Smooth muscle cell of trachea (primary cell): ENCODE data around the gene PKIG. TPM values are rescaled to one million over a fixed set of nuclear protein-coding genes. Genes with fewer than 3 reads are reported as not detected.

Experiments
- total RNA-seq: library from RNA; depleted of rRNA; stranded (reverse); fragments of >200 nt; gene quantifications from 2 replicates; pipeline ENCODE4 v1.2.1, GENCODE V29; 2014

The PKIG gene
- 129 and 140 TPM in 2 replicates for total RNA-seq

GRCh38 chr20:44582311-44583025 is at the start of gene PKIG:
Gene PKIG, plus strand, starts transcription at chr20:44582579. Its CDS starts 31,978 bp downstream, at chr20:44614557.

DNA sequence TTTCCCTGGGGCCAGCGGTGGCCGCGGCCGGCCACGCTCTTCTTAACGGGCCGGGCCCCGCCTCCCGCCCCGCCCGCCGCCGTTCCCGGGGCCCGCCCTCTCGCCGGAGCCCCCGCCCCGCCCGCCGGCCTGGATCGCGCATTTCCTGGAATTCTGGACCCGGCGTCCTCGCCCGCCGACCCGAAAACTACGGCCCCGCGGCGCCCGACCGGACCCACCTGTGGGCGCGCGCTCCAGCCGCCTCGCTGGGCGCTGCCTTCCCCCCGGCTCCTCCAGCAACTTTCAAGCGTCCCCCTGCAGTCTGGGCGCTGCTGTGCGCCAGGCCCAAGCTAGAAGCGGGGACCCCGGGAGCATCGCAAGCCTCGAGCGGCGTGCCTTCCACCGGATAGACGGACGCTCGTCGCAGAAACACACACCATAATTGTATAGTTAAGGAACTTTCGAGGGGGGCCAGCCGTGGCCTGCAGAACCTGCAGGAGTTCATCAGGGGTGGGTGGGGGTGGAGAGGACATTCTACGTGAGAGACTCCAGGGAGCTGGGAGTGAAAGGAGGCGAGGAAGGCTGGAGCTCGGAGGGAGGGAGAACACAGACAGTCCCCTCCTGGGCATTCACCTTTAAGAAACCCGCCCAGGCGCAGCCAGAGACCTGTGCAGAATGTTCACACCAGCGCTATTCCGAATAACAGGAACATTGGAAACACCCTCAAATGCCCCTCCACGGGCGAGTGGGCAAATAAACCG is 69.5 kb downstream of the PKIG start, which contains the start of gene ADA:
Gene ADA, minus strand, starts transcription at position 16 of the 740 bp plus-strand sequence. CDS start 92 bp downstream, outside the sequence.

Other genes with a start within 250 kb of the PKIG start
- gene R3HDML, start 245.5 kb upstream of the PKIG start, total RNA-seq = not detected in 2 replicates
- gene HNF4A, start 226.9 kb upstream of the PKIG start, total RNA-seq = not detected in 2 replicates
- 17.2 and 20.3 TPM in 2 replicates for gene TTPAL, start 106.7 kb upstream of the PKIG start, total RNA-seq
- gene SERINC3, start 60.5 kb upstream of the PKIG start, total RNA-seq = 92.4 and 144 TPM in 2 replicates
- 2.6 and 12.2 TPM in 2 replicates for gene ADA, start 69.1 kb downstream of the PKIG start, total RNA-seq
- gene CCN5, start 132.8 kb downstream of the PKIG start, total RNA-seq = 7.4 and 25.3 TPM in 2 replicates
- 0.29 and 1.3 TPM in 2 replicates for gene KCNK15, start 163.3 kb downstream of the PKIG start, total RNA-seq
- under 0.01 and 0.17 TPM in 2 replicates for gene RIMS4, start 228.0 kb downstream of the PKIG start, total RNA-seq